Neural progenitor cell (in vitro differentiated cells): ENCODE results near the gene REL.

Experiments
- EZH2phosphoT487 ChIP-seq: fragments of 200-600 bp; sonication (generic); IDR thresholded peaks from 2 replicates; pipeline ENCODE4 v1.6.1; 2017; ENCODE audit warnings: antibody characterized with exemption
- TF ChIP-seq, protein P1 (sequence below): fragments of 200-600 bp; sonication (generic); IDR thresholded peaks from 2 replicates; pipeline ENCODE4 v1.5.1; 2017; ENCODE audit warnings: antibody characterized with exemption, mild to moderate bottlenecking

DNA sequence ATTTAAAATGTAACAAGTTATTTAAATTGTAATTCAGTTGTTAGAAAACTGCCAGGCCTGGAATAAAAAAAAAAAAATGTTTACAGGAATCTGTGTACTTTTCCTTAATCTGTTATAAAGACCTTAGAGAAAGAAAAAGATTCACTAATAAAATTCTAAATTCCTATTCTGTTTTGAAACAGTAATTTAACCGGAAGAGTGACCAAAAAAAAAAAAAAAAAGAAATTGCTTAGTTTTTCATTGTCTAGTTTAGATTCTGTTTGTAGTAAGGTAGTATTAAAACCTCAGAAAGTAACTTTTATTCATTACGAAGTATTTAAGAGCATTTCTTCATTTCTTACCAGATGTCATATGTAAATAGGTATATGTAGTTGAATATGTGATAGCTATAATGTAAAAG, 2.5 kb downstream of the REL start:
- no peak for TF ChIP-seq EZH2phosphoT487
- TF ChIP-seq, protein P1, sequence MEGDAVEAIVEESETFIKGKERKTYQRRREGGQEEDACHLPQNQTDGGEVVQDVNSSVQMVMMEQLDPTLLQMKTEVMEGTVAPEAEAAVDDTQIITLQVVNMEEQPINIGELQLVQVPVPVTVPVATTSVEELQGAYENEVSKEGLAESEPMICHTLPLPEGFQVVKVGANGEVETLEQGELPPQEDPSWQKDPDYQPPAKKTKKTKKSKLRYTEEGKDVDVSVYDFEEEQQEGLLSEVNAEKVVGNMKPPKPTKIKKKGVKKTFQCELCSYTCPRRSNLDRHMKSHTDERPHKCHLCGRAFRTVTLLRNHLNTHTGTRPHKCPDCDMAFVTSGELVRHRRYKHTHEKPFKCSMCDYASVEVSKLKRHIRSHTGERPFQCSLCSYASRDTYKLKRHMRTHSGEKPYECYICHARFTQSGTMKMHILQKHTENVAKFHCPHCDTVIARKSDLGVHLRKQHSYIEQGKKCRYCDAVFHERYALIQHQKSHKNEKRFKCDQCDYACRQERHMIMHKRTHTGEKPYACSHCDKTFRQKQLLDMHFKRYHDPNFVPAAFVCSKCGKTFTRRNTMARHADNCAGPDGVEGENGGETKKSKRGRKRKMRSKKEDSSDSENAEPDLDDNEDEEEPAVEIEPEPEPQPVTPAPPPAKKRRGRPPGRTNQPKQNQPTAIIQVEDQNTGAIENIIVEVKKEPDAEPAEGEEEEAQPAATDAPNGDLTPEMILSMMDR: no peak
